ENCODE results near the gene METTL3. TPM values are rescaled to one million over a fixed set of nuclear protein-coding genes. Genes with fewer than 3 reads are reported as not detected.

METTL3 gene
- total RNA-seq, result 10 to 100 TPM; 48.3 to 71.5 TPM

DNA sequence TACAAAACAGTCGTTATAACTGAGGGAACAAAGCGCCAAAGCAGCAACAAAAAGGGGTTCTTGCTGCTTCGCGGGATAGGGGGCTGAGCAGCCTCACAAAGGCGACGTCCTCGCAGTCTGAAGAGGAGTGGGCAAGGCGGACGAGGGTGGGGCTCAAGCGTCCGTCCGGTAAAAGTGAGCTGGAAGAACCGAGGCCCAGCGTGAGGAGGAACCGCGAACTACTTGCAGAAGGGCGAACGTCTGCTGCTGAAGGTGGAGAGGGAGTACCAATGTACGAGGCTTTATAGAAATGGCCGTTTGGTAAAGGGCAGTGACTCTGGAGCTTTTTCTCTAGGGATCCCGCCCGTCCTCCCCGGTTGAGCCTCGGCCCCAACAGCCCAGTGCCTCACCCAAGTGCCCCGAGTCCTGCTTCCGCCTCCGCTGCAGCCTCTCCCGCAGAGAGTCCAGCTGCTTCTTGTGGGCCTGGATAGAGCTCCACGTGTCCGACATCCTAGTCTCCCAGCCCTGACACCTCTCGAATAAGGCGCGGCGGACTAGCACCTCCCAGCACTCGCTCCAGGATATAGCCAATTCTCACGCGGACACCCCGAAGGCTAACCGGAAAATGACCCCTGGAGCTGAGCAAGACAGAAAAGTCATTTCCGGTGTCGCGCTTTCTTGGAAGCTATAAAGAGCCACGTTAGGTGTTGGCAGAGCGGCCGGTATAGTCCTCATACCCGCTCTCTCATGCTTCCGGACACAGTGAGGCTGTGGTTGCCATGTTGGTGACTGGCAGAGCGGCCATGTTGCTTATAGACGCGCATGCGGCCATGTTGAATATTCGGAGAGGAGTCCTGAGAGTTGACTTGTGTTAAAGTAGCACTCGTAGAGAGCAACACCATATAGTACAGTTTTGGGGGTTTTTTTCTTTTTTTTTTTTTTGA is at the start of gene METTL3:
Gene METTL3 (minus strand): TSS at position 606 of the 923 bp plus-strand sequence. CDS start 117 bp downstream, at position 489.
- H3K4me3 ChIP-seq, result peak within 1 kb of the TSS; percentile 71 to 82
- peak; percentile 98 for DNase-seq (ENCODE audit: low spot score)
- WGBS, result under 1% methylated on average over 53 of the region's 53 CpGs
- H3K9me3 ChIP-seq, result no peaks in the 10 kb centered on the region
- intact Hi-C loops (cut with DNase I), result no loop called here
- H3K27ac ChIP-seq, result peak within 1 kb of the TSS; percentile 81 to 83
- no peaks in the 10 kb centered on the region for H3K36me3 ChIP-seq
- H3K4me1 ChIP-seq (replicated peaks), result no peaks in the 10 kb centered on the region
- no peaks in the 10 kb centered on the region for H3K27me3 ChIP-seq (replicated peaks; ENCODE audit: insufficient read depth)
- TF ChIP-seq, protein P1, sequence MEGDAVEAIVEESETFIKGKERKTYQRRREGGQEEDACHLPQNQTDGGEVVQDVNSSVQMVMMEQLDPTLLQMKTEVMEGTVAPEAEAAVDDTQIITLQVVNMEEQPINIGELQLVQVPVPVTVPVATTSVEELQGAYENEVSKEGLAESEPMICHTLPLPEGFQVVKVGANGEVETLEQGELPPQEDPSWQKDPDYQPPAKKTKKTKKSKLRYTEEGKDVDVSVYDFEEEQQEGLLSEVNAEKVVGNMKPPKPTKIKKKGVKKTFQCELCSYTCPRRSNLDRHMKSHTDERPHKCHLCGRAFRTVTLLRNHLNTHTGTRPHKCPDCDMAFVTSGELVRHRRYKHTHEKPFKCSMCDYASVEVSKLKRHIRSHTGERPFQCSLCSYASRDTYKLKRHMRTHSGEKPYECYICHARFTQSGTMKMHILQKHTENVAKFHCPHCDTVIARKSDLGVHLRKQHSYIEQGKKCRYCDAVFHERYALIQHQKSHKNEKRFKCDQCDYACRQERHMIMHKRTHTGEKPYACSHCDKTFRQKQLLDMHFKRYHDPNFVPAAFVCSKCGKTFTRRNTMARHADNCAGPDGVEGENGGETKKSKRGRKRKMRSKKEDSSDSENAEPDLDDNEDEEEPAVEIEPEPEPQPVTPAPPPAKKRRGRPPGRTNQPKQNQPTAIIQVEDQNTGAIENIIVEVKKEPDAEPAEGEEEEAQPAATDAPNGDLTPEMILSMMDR (IDR thresholded peaks at IDR 0.05), result no peak
- TF ChIP-seq POLR2AphosphoS5 (IDR thresholded peaks at IDR 0.05), result peak; percentile 96
- TF ChIP-seq POLR2A (IDR thresholded peaks at IDR 0.05), result peak; percentile 32

DNA sequence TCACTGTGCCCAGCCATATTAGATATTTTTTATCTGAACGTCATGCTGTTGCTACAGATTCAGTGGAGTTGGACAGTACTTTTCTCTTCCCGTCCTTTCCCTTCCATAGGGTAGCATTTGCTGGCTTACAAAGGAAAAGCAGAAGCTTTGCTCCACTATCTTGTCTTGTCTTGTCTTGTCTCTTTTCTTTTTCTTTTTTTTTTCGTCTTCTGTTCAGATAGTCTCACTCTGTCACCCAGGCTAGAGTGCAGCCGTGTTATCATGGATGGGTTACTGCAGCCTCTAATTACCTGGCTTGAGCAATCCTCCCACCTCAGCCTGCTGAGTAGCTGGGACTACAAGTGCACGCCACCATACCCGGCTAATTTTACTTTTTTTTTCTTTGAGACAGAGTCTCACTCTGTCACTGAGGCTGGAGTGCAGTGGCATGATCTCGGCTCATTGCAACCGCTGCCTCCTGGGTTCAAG is 47.6 kb upstream of the METTL3 start:
- 88% methylated on average over 8 of the region's 8 CpGs for WGBS
- intact Hi-C loops (cut with DNase I), result loop anchor here (5.0 kb wide), 2 partner anchors 61 to 101 kb away; partner anchors contain the start of gene CHD8

DNA sequence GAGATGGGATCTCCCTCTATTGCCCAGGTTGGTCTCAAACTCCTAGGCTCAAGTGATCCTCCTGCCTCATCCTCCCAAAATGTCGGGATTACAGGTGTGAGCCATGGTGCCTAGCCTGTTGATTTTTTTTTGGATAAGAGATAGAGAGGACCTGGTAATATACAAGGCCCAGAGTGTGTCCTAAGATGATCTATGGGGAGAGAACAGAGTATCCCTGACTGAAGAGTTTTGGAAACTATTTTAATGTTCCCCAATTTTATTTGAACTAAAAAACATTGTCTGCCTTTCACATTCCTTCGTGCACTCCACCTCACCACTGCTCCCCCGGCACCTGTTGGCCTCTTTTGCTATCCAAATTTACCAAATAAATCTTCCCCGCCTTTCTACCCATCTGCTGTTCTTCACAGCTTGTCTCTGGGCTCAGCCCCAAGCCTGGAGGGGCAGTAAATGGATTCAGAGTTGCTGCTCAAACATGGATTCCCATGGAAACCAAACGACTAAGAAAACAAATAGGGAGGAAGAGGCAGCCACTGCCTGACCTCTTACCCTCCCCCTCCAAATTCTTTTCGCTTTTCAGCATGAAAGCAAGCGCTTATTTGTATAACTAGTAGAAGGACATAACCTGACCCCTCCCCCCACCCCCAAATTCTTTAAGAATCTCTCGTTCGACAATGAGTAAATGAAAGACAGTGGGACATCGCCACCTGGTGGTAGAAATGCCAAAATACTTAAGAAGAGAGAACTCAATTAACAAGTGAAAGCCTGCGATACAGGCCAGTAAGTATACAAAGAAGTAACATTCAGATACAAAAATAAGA is 46.2 kb upstream of the METTL3 start:
- TF ChIP-seq POLR2A (IDR thresholded peaks at IDR 0.05) (no peak), POLR2AphosphoS5 (IDR thresholded peaks at IDR 0.05) (peak; percentile 67)
- TF ChIP-seq, protein P1 (IDR thresholded peaks at IDR 0.05), result peak; percentile 72 to 90 (median 78)
- 7% methylated on average over 11 of the region's 11 CpGs for WGBS

More for the DNA sequence above, 47.6 kb upstream of the METTL3 start:
- no peaks in the 10 kb centered on the region for H3K4me1 ChIP-seq (replicated peaks)
- no peak overlapping the region for H3K27ac ChIP-seq
- H3K4me3 ChIP-seq, result no peak overlapping the region
- no peak for DNase-seq (ENCODE audit: low spot score)
- H3K27me3 ChIP-seq (replicated peaks; ENCODE audit: insufficient read depth), result no peaks in the 10 kb centered on the region
- H3K36me3 ChIP-seq, result no peaks in the 10 kb centered on the region
- H3K9me3 ChIP-seq, result no peaks in the 10 kb centered on the region
- TF ChIP-seq POLR2AphosphoS5 (IDR thresholded peaks at IDR 0.05), result no peak
- TF ChIP-seq, protein P1 (IDR thresholded peaks at IDR 0.05), result no peak
- no peak for TF ChIP-seq POLR2A (IDR thresholded peaks at IDR 0.05)

DNA sequence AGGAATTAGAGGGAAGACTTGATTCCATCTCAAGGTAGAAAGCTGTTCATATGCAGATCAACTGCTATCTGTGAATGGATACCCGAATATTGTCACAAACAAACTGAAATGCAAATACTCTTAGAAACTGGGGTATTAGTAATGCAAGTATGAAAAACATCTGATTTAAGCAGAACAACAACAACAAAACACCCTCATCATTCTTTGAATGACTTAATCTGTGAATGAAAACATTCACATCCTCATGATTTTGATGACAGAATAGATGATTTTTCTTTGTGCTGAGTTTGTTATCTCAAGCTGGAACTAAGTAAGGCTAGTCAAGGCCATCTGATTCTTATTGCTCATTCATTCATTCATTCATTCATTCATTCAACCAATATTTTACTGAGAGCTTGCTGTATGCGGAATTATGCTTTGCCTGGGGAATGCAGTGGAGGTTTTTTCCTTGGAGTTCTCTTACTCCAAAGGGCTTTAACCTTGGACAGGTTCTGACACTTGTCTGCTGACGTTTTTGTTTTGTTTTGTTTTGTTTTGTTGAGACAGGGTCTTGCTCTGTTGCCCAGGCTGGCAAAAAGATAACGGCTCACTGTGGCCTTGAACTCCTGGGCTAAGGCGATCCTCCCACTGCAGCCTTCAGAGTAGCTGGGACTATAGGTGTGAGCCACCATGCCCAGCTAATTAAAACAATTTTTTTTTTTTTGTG is 45.4 kb upstream of the METTL3 start:
- no peak for DNase-seq (ENCODE audit: low spot score)
- H3K4me1 ChIP-seq (replicated peaks), result no peaks in the 10 kb centered on the region
- TF ChIP-seq POLR2A (IDR thresholded peaks at IDR 0.05) (no peak), POLR2AphosphoS5 (IDR thresholded peaks at IDR 0.05) (no peak)
- TF ChIP-seq, protein P1 (IDR thresholded peaks at IDR 0.05), result no peak
- WGBS, result 59% methylated on average over 5 of the region's 5 CpGs
- H3K27me3 ChIP-seq (replicated peaks; ENCODE audit: insufficient read depth), result no peaks in the 10 kb centered on the region
- no peaks in the 10 kb centered on the region for H3K36me3 ChIP-seq
- no peak overlapping the region for H3K27ac ChIP-seq
- intact Hi-C loops (cut with DNase I), result loop anchor here (5.0 kb wide), 2 partner anchors 59 to 99 kb away; partner anchors contain the start of gene CHD8
- no peak overlapping the region for H3K4me3 ChIP-seq
- no peaks in the 10 kb centered on the region for H3K9me3 ChIP-seq

More for the DNA sequence above, 46.2 kb upstream of the METTL3 start:
- Histone ChIP-seq H3K9me3 (no peaks in the 10 kb centered on the region), H3K36me3 (no peaks in the 10 kb centered on the region), H3K4me1 (replicated peaks) (no peaks in the 10 kb centered on the region), H3K27ac (peak overlapping the region; percentile 66 to 69), H3K4me3 (peak overlapping the region; percentile 14 to 23), H3K27me3 (replicated peaks; ENCODE audit: insufficient read depth) (no peaks in the 10 kb centered on the region)
- peak; percentile 89 for DNase-seq (ENCODE audit: low spot score)
- intact Hi-C loops (cut with DNase I), result loop anchor here (5.0 kb wide), 2 partner anchors 60 to 100 kb away; partner anchors contain the start of gene CHD8
